Fibroblast of mammary gland (primary cell): Measurements from ENCODE around the gene PRKCZ.

Source experiments
- DNase-seq: peaks from one replicate; pipeline ENCODE4 v3.0.0-alpha.2; 2010; ENCODE audit warnings: low read depth
- H3K4me3 ChIP-seq: 2 replicates; pipeline ENCODE4 v1.5.1; 2011; ENCODE audit warnings: low read depth, mild to moderate bottlenecking, low read length, moderate library complexity; ENCODE audit not compliant: control insufficient read depth
- TF ChIP-seq, protein P1 (sequence below): conservative IDR thresholded peaks from 2 replicates; pipeline ENCODE4 v1.5.1; 2011; ENCODE audit warnings: low read depth, low read length, inconsistent platforms; ENCODE audit not compliant: control insufficient read depth, insufficient read depth

Gene PRKCZ

DNA sequence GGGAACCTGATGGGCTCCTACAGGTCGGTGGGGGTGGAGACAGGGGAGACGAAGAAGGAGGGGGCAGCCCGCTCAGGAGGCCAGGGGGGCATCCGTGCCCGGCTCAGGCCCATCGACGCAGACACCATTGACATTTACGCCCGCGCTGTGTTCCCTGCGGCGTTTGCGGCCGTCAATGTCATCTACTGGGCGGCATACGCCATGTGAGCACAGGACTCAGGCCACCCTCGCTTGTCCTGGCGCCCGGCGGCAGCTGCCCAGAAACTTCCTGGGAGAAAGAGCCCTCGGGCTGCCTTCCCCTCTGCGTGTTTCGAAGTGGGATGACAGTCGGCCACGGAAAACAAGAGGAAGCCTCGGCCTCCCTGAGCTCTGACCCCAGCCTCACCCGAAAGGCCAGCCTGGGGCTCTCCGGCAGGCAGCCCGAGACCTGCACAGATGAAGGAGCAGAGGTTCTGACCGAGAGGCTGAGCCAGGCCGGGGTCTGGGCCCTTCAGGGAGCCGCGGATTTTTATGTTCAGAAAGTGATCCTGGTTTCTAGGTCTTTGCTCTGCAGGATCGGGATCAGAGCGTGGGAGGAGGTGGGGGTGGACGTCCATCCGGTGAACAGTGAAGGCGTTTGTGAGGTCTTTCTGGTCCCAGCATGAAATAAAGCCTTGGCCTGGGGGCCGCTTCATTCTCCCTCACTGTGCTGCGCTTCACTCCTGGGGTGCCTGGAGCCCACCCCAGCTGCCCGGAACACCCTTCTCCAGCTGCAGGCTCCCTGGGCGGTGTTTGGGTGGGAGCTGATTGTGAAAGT lies 19.9 kb upstream of the PRKCZ start:
- no peak for DNase-seq
- TF ChIP-seq, protein P1, sequence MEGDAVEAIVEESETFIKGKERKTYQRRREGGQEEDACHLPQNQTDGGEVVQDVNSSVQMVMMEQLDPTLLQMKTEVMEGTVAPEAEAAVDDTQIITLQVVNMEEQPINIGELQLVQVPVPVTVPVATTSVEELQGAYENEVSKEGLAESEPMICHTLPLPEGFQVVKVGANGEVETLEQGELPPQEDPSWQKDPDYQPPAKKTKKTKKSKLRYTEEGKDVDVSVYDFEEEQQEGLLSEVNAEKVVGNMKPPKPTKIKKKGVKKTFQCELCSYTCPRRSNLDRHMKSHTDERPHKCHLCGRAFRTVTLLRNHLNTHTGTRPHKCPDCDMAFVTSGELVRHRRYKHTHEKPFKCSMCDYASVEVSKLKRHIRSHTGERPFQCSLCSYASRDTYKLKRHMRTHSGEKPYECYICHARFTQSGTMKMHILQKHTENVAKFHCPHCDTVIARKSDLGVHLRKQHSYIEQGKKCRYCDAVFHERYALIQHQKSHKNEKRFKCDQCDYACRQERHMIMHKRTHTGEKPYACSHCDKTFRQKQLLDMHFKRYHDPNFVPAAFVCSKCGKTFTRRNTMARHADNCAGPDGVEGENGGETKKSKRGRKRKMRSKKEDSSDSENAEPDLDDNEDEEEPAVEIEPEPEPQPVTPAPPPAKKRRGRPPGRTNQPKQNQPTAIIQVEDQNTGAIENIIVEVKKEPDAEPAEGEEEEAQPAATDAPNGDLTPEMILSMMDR: no peak
- H3K4me3 ChIP-seq: no peak overlapping the region

DNA sequence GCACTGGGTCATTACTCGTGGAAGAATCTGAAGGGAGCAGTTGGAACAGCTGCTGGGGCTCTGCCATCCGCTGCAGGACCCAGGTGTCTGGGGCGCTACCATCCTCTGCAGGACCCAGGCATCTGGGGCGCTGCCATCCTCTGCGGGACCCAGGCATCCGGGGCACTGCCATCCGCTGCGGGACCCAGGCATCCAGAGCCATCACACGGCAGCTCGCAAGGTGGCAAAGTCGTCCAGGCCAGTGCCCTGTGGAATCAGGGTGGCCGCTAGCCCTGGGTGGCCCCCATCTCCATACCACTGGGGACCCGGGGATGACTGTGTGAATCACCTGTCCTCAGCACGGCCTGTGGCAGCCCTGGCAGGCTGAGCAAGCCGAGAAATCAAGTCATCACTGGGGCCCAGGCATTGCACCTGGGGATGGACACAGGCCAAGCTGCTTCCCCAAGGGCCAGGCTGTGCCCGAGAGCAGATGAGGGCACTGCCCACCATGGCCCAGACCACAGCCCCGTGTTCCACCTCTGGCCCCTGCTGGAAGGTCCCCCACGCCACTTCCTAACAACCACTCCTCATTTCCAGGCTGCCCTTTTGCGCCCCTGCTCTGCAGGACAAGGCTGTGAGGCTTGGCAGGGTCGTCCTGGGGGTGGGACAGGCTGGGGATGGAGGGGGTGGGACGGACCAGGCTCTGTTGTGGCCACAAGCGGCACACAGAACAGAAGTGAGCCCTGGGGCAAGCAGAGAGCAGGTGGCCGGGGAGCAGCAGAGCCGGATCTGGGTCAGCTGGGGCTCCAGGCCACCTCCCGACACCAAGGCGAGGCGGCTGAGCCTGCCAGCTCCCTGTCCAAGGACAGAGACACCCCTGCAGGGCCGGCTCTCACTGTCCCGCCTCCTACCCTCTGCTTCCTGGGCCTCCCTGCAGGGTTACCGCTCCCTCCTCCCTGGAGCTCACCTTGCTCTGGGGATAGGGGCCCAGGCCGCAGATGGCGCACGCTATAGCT lies 18.4 kb upstream of the PRKCZ start:
- TF ChIP-seq, protein P1: no peak
- no peak for DNase-seq
- H3K4me3 ChIP-seq: no peak overlapping the region

DNA sequence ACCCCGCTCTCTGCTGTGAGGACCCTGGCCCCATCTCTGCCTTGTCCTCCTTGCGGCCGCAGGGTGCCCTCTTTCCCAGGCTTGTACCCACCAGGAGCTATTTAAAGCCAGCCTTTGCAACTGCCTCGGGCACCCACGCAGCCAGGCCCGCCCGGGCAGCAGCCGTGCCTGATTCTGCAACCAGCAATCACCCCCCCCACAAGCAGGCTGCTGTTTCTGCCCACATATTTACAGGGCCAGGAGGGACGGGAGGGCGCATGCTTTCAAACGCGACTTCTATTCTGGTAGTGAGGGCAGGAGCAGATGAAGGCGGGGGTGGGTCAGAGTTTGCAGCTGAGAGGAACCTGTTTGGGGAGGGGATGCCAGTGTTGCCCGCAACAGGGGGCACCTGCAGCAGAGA lies 17.5 kb upstream of the PRKCZ start:
- DNase-seq: no peak
- H3K4me3 ChIP-seq: no peak overlapping the region
- TF ChIP-seq, protein P1: no peak

DNA sequence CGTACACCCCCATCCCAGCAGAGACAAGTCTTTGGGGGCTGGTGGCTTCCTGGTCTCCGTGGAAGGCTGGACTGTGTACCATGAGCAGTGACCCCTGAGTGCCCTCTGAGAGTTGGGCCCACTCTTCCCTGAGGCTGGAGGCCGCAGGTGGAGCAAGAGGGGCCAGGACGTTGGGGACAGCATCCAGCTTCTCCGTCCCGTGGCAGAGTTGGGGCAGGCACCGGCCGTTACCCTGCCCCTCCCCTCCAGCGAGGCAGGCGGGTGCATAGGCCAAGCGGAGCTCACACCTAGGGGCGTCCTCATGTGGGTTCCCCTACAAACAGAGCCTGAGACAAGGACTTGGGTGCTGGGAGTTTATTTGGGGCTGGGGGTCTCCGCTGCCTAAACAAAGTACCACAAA lies 17.0 kb upstream of the PRKCZ start:
- no peak overlapping the region for H3K4me3 ChIP-seq
- TF ChIP-seq, protein P1: no peak
- no peak for DNase-seq

DNA sequence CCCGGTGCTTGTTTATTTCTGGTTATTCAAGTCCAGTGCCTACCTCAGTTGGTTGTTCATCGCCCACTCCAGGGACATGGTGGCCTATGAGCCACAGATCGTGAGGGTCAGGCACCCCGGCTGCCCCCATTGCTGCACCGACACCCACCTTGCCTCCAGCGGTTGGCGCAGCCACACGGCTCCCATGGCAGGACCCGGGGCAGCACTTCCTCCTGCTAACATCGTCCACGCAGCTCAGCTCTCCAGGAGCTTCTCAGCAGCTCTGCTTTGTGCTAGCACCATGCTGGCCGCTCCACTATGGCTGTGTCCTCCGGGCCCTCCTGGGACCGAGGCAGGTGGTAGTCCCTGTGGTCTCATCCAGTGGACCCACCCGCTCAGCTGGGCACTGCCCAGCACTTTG lies 13.9 kb upstream of the PRKCZ start:
- no peak overlapping the region for H3K4me3 ChIP-seq
- no peak for DNase-seq
- TF ChIP-seq, protein P1: no peak

DNA sequence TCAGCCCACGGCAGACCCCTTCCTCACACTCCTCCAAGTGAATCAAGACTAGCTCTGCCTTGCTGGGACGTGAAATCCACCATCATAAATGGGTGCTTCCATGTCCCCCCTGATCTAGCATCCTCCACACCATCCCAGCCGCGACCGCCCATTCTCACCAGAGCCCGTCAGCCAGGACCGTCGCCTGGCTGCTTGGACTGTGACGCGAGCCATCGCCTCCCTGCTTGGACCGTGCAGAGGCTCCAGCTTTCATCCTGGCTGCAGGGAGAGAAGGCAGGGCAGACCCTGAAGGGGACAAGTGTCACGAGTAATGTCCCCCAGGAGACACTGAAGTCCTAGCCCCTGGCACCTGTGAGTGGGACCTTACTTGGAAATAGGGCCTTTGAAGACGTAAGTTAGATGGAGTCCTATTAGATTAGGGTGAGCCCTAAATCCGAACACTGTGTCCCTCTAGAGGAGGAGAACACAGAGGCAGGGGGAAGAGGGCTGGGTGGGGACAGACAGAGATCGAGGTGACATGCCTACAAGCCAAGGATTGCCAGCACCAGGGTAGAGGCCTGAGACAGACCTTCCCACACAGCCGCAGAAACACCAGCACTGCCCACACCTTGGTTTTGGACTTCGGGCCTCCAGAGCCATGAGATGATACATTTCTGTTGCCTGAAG lies 12.8 kb upstream of the PRKCZ start:
- H3K4me3 ChIP-seq: no peak overlapping the region
- DNase-seq: no peak
- TF ChIP-seq, protein P1: no peak
